Loucy (cell line): ENCODE data around the gene BCL2A1.

ENCODE experiments used
- H2AFZ ChIP-seq: fragments of 200-600 bp; sonication (generic); 2 replicates; pipeline ENCODE4 v1.6.0; 2016; ENCODE audit warnings: antibody characterized with exemption, mild to moderate bottlenecking, low read length, moderate library complexity
- H3F3A ChIP-seq: fragments of 200-600 bp; 2 replicates; pipeline ENCODE4 v1.6.0; 2016; ENCODE audit warnings: antibody characterized with exemption, low read depth, mild to moderate bottlenecking
- H3K27me3 ChIP-seq: fragments of 200-600 bp; sonication (generic); 2 replicates; pipeline ENCODE4 v1.6.1; 2014; ENCODE audit warnings: low read length, mild to moderate bottlenecking; ENCODE audit not compliant: insufficient read depth, poor library complexity, severe bottlenecking
- H3K36me3 ChIP-seq: fragments of 200-600 bp; sonication (generic); 2 replicates; pipeline ENCODE4 v1.6.1; 2016; ENCODE audit warnings: low read length; ENCODE audit not compliant: insufficient read depth
- H3K4me1 ChIP-seq: fragments of 200-600 bp; sonication (generic); 2 replicates; pipeline ENCODE4 v1.5.1; 2014; ENCODE audit warnings: low read length, mild to moderate bottlenecking; ENCODE audit not compliant: insufficient read depth, poor library complexity, severe bottlenecking
- H3K4me2 ChIP-seq: fragments of 200-600 bp; sonication (generic); 2 replicates; pipeline ENCODE4 v1.6.0; 2014; ENCODE audit warnings: antibody characterized with exemption, low read length, low read depth, mild to moderate bottlenecking; ENCODE audit not compliant: poor library complexity, severe bottlenecking
- H3K4me3 ChIP-seq: fragments of 200-600 bp; sonication (generic); 2 replicates; pipeline ENCODE4 v1.5.1; 2014; ENCODE audit warnings: low read length, mild to moderate bottlenecking, mixed read lengths; ENCODE audit not compliant: poor library complexity, severe bottlenecking
- H3K79me2 ChIP-seq: fragments of 200-600 bp; sonication (generic); 2 replicates; pipeline ENCODE4 v1.6.1; 2014; ENCODE audit warnings: low read length; ENCODE audit not compliant: insufficient read depth
- H3K9ac ChIP-seq: fragments of 200-600 bp; sonication (generic); 2 replicates; pipeline ENCODE4 v1.6.0; 2014; ENCODE audit warnings: mild to moderate bottlenecking, low read depth, low read length, moderate library complexity; ENCODE audit not compliant: poor library complexity, severe bottlenecking
- H3K9me2 ChIP-seq: fragments of 200-600 bp; sonication (generic); replicated peaks from 2 replicates; pipeline ENCODE4 v1.6.1; 2016; ENCODE audit warnings: low read depth, low read length, mixed read lengths
- H3K9me3 ChIP-seq: fragments of 200-600 bp; sonication (generic); 2 replicates; pipeline ENCODE4 v1.6.1; 2014; ENCODE audit warnings: mild to moderate bottlenecking, antibody characterized with exemption, low read length, low read depth; ENCODE audit not compliant: insufficient read depth
- H4K20me1 ChIP-seq: fragments of 200-600 bp; sonication (generic); 2 replicates; pipeline ENCODE4 v1.6.0; 2014; ENCODE audit warnings: antibody characterized with exemption, low read length, mild to moderate bottlenecking; ENCODE audit not compliant: insufficient read depth, poor library complexity, severe bottlenecking
- EZH2phosphoT487 ChIP-seq: fragments of 200-600 bp; IDR thresholded peaks from 2 replicates; pipeline ENCODE4 v1.6.1; 2018; ENCODE audit warnings: antibody characterized with exemption, mild to moderate bottlenecking, moderate library complexity, borderline replicate concordance
- TF ChIP-seq, protein P1 (sequence below): fragments of 200-600 bp; sonication (generic); conservative IDR thresholded peaks from 2 replicates; pipeline ENCODE4 v1.5.1; 2014; ENCODE audit warnings: mild to moderate bottlenecking, antibody characterized with exemption, low read length

BCL2A1 gene

DNA sequence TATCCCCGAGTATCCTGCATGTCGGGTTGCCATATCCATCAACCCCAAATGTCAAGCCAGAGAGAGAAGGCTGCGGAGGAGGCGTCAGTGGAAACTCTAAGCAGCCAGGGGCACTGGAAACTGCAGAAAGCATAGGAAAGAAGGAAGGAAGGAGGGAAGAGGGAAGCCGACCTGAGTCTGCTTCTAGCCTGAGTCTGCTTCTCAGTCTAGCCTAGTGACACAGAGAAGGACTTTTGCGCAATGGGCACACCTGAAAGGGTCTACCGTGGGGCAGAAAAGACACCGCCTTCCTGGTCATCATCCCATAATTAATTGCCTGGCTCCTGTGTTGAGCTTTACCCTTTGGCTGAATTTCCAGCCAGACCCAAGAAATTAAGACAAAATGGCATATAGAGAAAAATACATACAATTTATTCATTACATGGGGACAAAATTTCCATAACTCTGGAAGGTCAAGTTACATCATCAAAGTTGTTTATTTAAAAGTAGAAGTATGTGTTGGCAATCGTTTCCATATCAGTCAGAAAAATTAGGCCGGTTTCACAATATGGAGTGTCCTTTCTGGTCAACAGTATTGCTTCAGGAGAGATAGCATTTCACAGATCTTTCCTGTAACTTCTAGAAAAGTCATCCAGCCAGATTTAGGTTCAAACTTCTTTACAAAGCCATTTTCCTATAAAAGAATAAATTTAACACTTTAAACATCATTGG lies 10.3 kb downstream of the BCL2A1 start:
- H3K79me2 ChIP-seq = no peaks in the 10 kb centered on the region
- TF ChIP-seq, protein P1, sequence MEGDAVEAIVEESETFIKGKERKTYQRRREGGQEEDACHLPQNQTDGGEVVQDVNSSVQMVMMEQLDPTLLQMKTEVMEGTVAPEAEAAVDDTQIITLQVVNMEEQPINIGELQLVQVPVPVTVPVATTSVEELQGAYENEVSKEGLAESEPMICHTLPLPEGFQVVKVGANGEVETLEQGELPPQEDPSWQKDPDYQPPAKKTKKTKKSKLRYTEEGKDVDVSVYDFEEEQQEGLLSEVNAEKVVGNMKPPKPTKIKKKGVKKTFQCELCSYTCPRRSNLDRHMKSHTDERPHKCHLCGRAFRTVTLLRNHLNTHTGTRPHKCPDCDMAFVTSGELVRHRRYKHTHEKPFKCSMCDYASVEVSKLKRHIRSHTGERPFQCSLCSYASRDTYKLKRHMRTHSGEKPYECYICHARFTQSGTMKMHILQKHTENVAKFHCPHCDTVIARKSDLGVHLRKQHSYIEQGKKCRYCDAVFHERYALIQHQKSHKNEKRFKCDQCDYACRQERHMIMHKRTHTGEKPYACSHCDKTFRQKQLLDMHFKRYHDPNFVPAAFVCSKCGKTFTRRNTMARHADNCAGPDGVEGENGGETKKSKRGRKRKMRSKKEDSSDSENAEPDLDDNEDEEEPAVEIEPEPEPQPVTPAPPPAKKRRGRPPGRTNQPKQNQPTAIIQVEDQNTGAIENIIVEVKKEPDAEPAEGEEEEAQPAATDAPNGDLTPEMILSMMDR = no peak
- no peak for TF ChIP-seq EZH2phosphoT487
- no peak overlapping the region for H3K4me2 ChIP-seq
- no peak overlapping the region for H3K4me3 ChIP-seq
- H3K36me3 ChIP-seq = no peaks in the 10 kb centered on the region
- no peaks in the 10 kb centered on the region for H3K9me3 ChIP-seq
- no peak overlapping the region for H2AFZ ChIP-seq
- H3F3A ChIP-seq = no peaks in the 10 kb centered on the region
- no peaks in the 10 kb centered on the region for H3K27me3 ChIP-seq
- H3K9ac ChIP-seq = no peak overlapping the region
- H4K20me1 ChIP-seq = no peaks in the 10 kb centered on the region
- H3K9me2 ChIP-seq = no peaks in the 10 kb centered on the region
- peaks cover 1% of the 10 kb centered on the region for H3K4me1 ChIP-seq

DNA sequence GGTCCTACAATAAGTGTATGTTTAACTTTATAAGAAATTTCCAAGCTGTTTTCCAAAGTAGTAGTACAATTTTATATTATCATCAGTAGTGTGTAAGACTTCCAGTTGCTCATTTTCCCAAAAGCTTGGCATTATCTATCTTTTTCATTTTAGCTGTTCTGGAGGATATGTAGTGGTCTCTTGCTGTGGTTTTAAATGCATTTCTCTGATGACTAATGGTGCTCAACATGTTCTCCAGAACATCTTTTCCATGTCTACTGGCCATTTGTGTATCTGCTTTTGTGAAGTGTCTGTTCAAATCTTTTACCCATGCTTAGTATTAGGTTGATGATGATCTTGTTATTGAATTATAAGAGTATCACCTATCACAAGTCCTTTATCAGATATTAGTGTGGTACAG lies 13.3 kb downstream of the BCL2A1 start:
- Histone ChIP-seq H3K79me2 (no peaks in the 10 kb centered on the region), H3K36me3 (no peaks in the 10 kb centered on the region), H3K4me1 (peaks cover 25% of the 10 kb centered on the region), H3K4me3 (no peak overlapping the region), H3F3A (no peaks in the 10 kb centered on the region), H3K9me3 (no peaks in the 10 kb centered on the region), H3K4me2 (no peak overlapping the region), H3K27me3 (no peaks in the 10 kb centered on the region), H4K20me1 (no peaks in the 10 kb centered on the region), H2AFZ (no peak overlapping the region), H3K9ac (no peak overlapping the region), H3K9me2 (no peaks in the 10 kb centered on the region)
- TF ChIP-seq, protein P1 = no peak
- TF ChIP-seq EZH2phosphoT487 = no peak

DNA sequence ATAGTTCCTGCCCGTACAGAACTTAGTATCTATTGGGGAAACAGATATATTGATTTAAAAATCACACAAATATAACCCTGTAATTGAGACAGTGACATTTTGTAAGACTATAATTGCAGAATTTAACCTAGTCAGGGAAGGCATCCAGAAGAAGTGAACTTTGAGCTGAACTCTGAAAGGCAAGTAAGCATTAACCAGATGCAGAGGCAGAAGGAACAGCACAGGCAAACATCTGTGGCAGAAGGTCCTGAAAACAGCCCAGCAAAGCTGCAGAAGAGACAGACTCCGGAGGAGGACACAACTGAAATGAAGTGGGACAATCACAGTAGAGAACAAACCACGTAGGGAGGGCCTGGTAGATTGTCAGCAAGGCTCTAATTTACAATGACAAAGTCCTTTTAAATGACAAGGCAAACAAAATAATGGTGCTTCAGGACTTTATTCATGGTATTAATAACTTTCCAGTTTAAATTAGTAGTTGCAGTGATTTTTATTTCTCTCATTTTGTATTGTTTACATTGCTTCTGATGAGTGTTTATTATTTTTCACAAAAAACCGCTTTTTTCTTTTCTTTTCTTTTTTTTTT lies 14.5 kb downstream of the BCL2A1 start:
- Histone ChIP-seq H3K9me3 (no peaks in the 10 kb centered on the region), H4K20me1 (no peaks in the 10 kb centered on the region), H3F3A (no peaks in the 10 kb centered on the region), H3K9me2 (no peaks in the 10 kb centered on the region), H3K9ac (no peak overlapping the region), H2AFZ (peak overlapping the region; percentile 61; the same call in 1 of the 2 replicates), H3K4me2 (no peak overlapping the region), H3K4me3 (no peak overlapping the region), H3K79me2 (no peaks in the 10 kb centered on the region), H3K4me1 (peaks cover 25% of the 10 kb centered on the region), H3K36me3 (no peaks in the 10 kb centered on the region), H3K27me3 (no peaks in the 10 kb centered on the region)
- TF ChIP-seq, protein P1 = no peak
- no peak for TF ChIP-seq EZH2phosphoT487
